Uterus (tissue), 2 donors: Measurements from ENCODE around the gene SCNN1B.

ENCODE experiments used
- POLR2A ChIP-seq, 2 donors: fragments of 450-650 bp; IDR thresholded peaks; one replicate each; pipeline ENCODE4 v1.6.1; 2016; ENCODE audit warnings: antibody characterized with exemption in 2 of 2, mild to moderate bottlenecking in 1 of 2, moderate library complexity in 1 of 2
- TF ChIP-seq, protein P1 (sequence below), 4 experiments: fragments of 200-600 bp in 2 of 4; fragments of 450-650 bp in 2 of 4; sonication (generic) in 2 of 4; IDR thresholded peaks; one replicate each; pipeline ENCODE4 v1.5.1; 2016 to 2019; ENCODE audit warnings: antibody characterized with exemption in 4 of 4, mild to moderate bottlenecking in 2 of 4, moderate library complexity in 1 of 4

DNA sequence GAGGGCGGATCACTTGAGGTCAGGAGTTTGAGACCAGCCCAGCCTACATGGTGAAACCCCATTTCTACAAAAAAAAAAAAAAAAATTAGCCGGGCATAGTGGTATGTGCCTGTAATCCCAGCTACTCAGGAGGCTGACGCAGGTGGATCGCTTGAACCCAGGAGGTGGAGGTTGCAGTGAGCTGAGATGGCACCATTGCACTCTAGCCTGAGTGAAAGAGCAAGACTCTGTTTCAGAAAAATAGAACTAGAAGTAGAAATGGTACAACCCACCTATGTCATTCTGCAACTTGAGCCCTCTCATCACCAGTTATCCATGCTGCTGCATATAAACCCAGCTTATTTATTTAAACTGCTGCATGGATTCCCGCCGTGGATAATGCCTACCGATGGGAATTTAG, 1.6 kb downstream of the SCNN1B start:
- TF ChIP-seq, protein P1, sequence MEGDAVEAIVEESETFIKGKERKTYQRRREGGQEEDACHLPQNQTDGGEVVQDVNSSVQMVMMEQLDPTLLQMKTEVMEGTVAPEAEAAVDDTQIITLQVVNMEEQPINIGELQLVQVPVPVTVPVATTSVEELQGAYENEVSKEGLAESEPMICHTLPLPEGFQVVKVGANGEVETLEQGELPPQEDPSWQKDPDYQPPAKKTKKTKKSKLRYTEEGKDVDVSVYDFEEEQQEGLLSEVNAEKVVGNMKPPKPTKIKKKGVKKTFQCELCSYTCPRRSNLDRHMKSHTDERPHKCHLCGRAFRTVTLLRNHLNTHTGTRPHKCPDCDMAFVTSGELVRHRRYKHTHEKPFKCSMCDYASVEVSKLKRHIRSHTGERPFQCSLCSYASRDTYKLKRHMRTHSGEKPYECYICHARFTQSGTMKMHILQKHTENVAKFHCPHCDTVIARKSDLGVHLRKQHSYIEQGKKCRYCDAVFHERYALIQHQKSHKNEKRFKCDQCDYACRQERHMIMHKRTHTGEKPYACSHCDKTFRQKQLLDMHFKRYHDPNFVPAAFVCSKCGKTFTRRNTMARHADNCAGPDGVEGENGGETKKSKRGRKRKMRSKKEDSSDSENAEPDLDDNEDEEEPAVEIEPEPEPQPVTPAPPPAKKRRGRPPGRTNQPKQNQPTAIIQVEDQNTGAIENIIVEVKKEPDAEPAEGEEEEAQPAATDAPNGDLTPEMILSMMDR (IDR thresholded peaks at IDR 0.05) = no peak
- TF ChIP-seq POLR2A (IDR thresholded peaks at IDR 0.05) = no peak
